Measurements from ENCODE around the gene DNM1. TPM values are rescaled to one million over a fixed set of nuclear protein-coding genes. Genes with fewer than 3 reads are reported as not detected.
"Not testable (repeated sequence)": the region's sequence is repeated elsewhere in the genome, so short reads cannot be mapped to it uniquely, and the experiment has no call there.

DNM1 gene
- total RNA-seq, 4 donors from 2014 or later = 14.5 to 85.8 (median 54.4) TPM

GRCh38 chr9:128222026-128222425 is 18.8 kb downstream of the DNM1 start:
- TF ChIP-seq POLR2A (IDR thresholded peaks at IDR 0.05) (no peak), CTCF (IDR thresholded peaks at IDR 0.05) (no peak)
- no peaks in the 10 kb centered on the region for H3K27me3 ChIP-seq
- H3K4me3 ChIP-seq = no peak overlapping the region
- no peak for DNase-seq
- no peak overlapping the region for H3K27ac ChIP-seq
- no peaks in the 10 kb centered on the region for H3K9me3 ChIP-seq
- peaks cover 0 to 8% (median 0%) of the 10 kb centered on the region in 4 donors for H3K4me1 ChIP-seq
- no peaks in the 10 kb centered on the region for H3K36me3 ChIP-seq

DNA sequence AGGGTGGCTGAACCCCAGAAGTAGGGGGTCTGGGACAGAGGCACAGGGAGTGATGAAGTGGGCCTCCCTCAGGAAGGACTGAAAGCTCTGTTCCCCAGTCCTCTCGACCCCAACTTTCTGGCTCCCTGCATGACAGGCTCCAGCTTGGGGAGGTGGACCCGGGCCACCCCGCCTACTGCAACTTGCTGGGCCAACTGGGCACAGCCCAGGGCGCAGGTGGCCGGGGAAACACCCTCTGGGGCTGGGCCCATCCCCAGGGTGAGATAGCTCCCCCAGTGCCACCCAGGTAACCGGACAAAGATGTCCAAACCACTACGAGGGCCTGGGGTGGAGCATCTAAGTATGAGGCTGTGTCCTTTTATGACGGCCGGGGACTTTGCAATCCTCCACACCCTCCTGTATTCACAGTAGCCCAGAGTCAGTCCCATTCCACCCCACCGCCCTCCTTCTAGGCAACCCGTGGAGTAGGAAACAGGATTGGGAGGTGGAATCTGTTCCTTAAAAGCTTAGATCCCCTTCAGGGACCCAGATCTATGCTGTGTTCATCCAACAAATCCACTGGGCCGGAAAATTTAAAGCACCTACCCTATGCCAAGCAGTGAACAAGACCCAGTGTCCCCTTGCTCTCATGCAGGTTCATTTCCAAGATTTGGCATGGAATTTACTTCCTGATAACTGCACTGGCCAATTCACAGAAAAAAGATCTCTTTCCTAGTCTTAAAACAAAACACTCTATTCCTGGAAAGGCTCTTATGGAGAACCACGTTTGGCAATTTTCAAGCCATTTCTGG is 19.9 kb downstream of the DNM1 start:
- Histone ChIP-seq H3K27ac (no peak overlapping the region), H3K27me3 (no peaks in the 10 kb centered on the region), H3K9me3 (no peaks in the 10 kb centered on the region), H3K4me1 (peaks cover 0 to 3% (median 0%) of the 10 kb centered on the region in 4 donors), H3K36me3 (no peaks in the 10 kb centered on the region), H3K4me3 (no peak overlapping the region)
- no peak for TF ChIP-seq CTCF (IDR thresholded peaks at IDR 0.05)
- DNase-seq = no peak

DNA sequence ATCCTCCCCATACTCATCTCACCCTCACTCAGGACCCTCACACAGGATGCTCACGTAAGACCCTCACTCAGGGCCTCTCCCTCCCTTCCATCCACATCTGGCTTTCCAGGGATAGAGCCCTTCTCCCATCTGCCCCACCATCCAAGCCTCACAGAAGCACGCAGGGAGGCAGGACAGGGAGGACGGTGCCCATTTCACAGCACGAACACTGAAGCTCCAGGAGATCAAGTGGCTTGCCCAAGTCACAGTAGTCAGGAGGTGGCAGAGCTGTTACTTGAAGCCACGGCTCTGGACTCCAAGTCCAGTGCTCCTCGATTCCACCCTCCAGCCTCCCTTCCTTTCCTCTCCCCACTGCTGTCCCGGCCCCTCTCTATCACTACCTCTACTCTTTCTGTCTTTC is 21.7 kb downstream of the DNM1 start:
- Histone ChIP-seq H3K4me1 (no peaks in the 10 kb centered on the region), H3K27me3 (no peaks in the 10 kb centered on the region), H3K4me3 (no peak overlapping the region), H3K36me3 (no peaks in the 10 kb centered on the region), H3K27ac (no peak overlapping the region), H3K9me3 (no peaks in the 10 kb centered on the region)
- TF ChIP-seq POLR2A (IDR thresholded peaks at IDR 0.05) (no peak), CTCF (IDR thresholded peaks at IDR 0.05) (no peak)
- peak in 1 of 3 donors; percentile 34 for DNase-seq

DNA sequence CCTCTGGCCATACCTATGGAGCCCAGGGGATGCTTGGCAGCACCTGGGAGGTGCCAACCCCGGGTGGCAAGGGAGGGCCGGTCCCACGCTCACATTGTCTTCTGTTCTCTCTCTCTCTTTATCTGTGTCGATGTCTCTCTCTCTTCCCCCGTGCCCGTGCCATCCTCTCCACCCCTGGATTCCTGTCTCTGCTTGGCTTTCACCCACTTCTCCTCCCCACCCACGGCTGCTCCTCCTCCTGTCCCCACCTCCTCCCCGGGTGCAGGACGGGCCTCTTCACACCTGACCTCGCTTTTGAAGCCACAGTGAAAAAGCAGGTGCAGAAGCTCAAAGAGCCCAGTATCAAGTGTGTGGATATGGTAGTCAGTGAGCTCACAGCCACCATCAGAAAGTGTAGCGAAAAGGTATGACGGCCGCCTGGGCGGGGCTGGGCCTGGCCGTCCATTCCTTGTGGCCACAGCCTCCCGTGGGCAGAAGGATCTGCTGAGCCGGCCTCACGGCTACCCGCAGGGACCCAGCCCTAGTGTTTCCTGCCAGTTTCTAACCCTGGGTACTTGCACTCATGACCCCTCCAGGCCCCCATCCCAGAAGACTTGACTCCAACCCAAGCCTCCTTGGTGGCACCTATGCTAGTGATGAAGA is 22.7 kb downstream of the DNM1 start:
- no peaks in the 10 kb centered on the region for H3K4me1 ChIP-seq

DNA sequence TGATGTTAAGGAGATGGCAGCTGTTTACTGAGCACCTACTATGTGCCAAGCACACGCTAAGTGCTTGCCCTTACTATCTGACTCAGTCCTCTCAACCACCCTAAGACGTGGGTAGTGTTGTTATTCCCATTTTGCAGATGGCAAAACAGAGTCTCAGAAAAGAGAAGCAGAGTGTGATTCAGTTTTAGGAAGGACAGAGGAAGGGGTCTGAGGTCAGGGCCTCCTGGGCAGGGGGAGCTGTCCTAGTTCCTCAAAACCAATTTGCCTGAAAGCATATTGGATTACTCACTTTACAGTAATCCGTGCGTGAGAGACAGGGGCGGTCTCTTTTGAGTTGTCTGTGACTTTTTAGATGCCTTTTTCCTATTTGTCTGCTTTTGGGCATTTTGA is 23.2 kb downstream of the DNM1 start:
- Histone ChIP-seq H3K36me3 (no peaks in the 10 kb centered on the region), H3K27me3 (no peaks in the 10 kb centered on the region), H3K9me3 (no peaks in the 10 kb centered on the region), H3K4me3 (no peak overlapping the region), H3K4me1 (no peaks in the 10 kb centered on the region), H3K27ac (no peak overlapping the region)
- TF ChIP-seq CTCF (IDR thresholded peaks at IDR 0.05) (no peak), POLR2A (IDR thresholded peaks at IDR 0.05) (no peak)
- no peak for DNase-seq

More for the DNA sequence above, 22.7 kb downstream of the DNM1 start:
- TF ChIP-seq POLR2A (IDR thresholded peaks at IDR 0.05) (no peak), CTCF (IDR thresholded peaks at IDR 0.05) (no peak)
- no peaks in the 10 kb centered on the region for H3K27me3 ChIP-seq
- DNase-seq = peak in 1 of 3 donors; percentile 35
- H3K36me3 ChIP-seq = no peaks in the 10 kb centered on the region
- no peak overlapping the region for H3K4me3 ChIP-seq
- no peak overlapping the region for H3K27ac ChIP-seq
- no peaks in the 10 kb centered on the region for H3K9me3 ChIP-seq

- not testable (repeated sequence) for H3K27me3 ChIP-seq, DNase-seq, H3K27ac ChIP-seq, H3K36me3 ChIP-seq, H3K9me3 ChIP-seq, H3K4me3 ChIP-seq, H3K4me1 ChIP-seq
These were observed 27.7 kb downstream of the DNM1 start for GRCh38 chr9:128230897-128231296.
